Germinal center (tissue), 1 donor: ENCODE data around the gene ARHGAP42.
A peak's percentile ranks its signal among the peaks of the same experiment; 100 is the strongest.
"Not testable (repeated sequence)": the region's sequence is repeated elsewhere in the genome, so short reads cannot be mapped to it uniquely, and the experiment has no call there.

Experiments used
- DNase-seq: peaks from one replicate; pipeline ENCODE4 v3.0.0; 2012; ENCODE audit warnings: mixed read lengths, low spot score

The ARHGAP42 gene

GRCh38 chr11:100970283-100971164 lies 283.4 kb downstream of the ARHGAP42 start:
- no peak for DNase-seq

DNA sequence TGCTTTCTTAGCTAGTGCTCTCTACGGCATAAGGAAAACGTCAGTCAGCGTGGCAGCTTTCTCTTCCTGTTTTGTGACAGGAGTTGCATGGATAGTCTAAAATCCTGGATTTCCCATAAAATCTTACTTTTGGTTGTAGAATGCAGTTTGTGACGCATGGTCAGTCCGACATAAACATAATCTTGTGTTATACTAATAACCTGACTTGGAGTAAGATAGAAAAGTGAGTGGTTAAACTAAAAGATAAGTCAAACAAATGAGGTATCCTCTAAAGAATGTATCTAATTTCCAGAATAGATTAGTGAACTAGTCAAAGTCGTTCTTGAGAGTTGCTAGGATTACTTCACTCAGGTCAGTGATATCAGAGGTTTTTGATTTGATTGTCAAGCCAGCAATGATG lies 285.0 kb downstream of the ARHGAP42 start:
- no peak for DNase-seq

DNA sequence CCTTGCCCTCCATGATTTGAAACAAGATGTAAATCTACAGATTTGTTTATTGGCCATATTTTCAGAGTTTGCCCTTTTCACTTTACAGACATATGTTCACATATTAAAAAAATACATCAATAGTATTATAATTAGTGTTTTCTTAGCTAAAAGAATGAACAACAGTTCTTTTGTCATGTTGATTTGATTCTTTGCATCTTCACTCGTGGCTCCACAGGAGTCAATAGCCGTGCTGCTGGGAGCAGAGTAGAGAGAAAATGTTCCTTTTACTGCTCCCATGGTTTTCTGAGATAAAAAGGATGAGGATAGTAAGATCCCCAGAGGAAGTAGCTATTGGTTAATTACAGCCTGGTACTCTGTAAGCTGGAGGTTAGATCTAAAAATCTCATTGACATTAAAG lies 291.4 kb downstream of the ARHGAP42 start:
- DNase-seq = no peak

- no peak for DNase-seq
Observed at GRCh38 chr11:100978939-100979338, 291.9 kb downstream of the ARHGAP42 start.

DNA sequence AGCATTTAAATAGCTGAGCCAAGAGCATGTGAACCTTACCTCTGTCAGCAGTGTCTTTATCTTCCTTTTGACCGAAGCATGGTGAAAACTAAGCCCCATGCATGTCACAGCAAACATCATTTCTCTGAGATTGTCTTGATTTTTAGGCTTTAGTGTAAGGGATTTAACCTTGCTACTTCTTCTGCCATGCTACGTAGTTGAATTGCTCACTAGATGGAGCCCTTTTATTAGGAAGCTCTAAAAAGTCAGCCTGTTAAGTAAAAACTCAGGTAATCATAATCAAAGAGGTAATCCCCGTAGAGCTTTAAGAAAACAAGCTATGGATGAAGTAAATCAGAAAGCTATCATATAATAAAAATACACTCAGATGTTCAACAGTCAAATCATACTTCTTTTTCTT lies 293.1 kb downstream of the ARHGAP42 start:
- DNase-seq = no peak

- DNase-seq = no peak
Observed at GRCh38 chr11:100981196-100981824, 294.2 kb downstream of the ARHGAP42 start.

GRCh38 chr11:100984668-100985067 lies 297.6 kb downstream of the ARHGAP42 start:
- DNase-seq = peak; percentile 14

DNA sequence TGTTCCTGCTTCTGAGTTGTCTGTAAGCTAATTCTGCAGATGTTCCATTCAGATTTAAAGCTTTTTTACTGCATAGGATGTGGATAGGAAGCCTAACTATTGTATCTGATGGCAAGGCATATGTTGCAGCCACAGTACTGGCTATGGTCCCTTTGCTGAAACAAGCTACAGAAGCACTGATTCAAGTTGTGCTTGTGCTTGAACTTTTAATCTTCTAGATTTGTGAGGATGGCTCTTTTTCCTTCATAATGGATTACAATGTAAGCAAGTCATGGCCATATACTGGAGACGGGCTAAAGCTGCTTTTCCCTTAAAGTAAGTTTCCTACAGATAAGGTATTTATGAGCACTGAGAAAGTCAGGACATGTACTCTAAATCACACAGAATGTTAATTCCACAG lies 303.8 kb downstream of the ARHGAP42 start:
- no peak for DNase-seq

GRCh38 chr11:100991541-100991940 lies 304.5 kb downstream of the ARHGAP42 start:
- DNase-seq = no peak

- DNase-seq = no peak
Observed at GRCh38 chr11:100994966-100995365, 307.9 kb downstream of the ARHGAP42 start.

DNA sequence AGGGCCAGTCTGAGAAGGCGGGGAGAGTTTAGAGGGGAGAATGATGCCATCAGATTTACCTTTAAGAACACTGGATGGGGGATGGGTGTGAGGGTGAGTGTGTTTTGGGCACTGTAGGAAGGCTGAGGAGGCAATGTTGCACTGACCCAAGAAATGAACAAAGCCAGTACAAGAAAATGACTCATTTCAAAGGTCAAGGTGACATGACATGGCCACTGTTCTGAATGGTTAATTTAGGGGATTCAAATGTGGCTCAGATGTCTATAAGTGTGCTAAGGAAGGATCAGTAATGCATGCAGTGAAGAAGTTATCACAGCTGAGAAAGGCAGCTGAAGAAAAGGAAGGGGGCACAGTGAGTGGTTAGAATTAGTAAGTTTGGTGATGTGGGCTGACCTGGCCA lies 312.7 kb downstream of the ARHGAP42 start:
- no peak for DNase-seq

DNA sequence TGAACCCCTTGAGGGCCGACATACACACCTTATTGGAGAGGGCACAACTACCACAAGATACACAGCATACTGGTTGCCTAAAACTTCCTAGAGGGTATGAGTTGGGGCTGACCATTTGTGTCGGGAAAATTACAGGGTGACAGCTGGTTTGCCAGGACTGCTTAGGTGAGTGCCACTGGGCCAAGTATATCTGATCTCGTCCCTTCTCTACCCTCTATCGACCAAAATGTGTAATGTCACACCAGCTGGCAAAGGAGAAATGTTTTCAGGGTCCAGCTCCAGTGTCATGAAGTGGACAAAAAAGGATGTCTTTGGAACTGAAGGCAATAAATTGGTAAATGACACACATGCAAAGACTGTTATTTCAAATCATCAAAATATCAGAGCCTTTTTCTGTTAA lies 316.4 kb downstream of the ARHGAP42 start:
- DNase-seq = no peak

DNA sequence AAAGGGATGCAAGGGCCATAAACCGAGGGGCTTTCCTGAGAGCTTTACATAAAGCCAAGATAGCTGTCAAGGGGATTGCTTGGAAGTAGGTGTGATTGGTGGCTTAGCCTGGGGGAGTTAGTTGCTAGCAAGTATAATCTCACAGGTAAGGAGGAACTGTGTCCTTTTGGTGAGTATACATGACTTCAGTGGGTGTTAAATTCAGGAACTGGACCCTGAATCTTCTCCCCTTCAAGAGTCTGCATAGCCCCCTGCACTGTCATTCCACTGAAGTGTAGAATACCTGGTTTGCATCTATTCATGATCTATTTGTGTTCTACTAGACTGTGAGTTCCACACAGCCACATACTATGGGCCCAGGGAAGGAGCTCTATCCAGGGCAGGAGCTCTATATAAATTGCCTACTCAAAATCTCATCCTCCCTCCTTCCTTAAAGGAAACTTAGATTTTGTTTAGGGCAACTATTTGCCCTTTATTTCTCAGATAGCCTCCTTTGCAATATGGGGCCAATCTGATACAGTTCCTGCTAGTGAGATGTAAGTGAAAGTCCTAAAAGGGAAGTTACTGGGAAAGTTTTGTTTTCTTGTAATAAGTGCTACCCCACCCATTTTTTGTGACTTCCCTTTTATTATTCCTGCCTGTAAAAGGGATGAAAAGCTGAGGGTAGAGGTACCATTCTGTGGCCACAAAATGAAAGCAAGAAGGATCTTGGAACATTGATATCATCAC lies 322.0 kb downstream of the ARHGAP42 start:
- DNase-seq = no peak

- no peak for DNase-seq
Observed at GRCh38 chr11:101009690-101010055, 322.6 kb downstream of the ARHGAP42 start.

DNA sequence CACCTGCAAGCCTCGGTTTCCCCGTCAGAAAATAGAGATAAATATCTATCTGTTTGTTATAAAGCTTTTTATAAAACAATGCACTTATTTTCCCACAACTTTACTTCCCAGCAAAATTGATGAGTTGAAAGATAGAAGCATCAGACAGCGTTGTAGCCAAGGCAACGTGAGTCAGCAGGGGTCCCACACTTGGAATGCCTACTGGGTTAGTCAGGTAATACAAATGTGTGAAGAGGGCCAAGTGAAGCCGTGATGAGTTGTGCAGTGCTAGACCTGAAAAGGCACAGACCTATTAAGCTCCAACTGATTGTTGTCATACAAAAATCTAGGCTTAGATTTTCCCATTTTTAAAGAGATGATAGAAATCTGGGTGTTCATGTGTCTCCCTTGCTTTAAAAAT lies 323.8 kb downstream of the ARHGAP42 start:
- DNase-seq = no peak

GRCh38 chr11:101011881-101012280 lies 324.8 kb downstream of the ARHGAP42 start:
- DNase-seq = no peak

DNA sequence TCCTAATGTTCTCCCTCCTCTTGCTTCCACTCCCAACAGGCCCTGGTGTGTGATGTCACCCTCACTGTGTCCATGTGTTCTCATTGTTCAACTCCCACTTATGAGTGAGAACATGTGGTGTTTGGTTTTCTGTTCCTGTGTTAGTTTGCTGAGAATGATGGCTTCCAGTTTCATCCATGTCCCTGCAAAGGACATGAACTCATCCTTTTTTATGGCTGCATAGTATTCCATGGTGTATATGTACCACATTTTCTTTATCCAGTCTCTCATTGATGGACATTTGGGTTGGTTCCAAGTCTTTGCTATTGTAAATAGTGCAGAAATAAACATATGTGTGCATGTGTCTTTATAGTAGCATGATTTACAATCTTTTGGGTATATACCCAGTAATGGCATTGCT lies 326.6 kb downstream of the ARHGAP42 start:
- not testable (repeated sequence) for DNase-seq

DNA sequence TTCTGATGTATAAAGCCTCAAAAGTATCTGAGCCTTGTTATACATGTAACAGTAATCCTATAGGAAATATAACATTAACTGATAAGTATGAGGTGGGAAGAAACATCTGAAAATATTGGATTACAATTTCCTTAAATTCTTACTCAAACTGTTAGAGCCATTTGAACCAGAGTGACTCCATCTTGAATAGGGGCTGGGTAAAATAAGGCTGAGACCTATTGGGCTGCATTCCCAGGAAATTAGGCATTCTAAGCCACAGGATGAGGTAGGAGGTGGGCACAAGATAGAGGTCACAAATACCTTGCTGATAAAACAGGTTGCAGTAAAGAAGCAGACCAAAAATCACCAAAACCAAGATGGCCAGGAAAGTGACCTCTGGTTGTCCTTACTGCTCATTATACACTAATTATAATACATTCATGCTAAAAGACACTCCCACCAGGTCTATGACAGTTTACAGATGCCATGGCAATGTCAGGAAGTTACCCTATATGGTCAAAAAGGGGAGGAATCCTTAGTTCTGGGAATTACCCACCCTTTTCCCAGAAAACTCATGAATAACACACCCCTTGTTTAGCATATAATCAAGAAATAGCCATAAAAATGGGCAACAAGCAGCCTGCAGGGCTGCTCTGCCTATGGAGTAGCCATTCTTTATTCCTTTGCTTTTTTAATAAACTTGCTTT lies 327.7 kb downstream of the ARHGAP42 start:
- DNase-seq = no peak

DNA sequence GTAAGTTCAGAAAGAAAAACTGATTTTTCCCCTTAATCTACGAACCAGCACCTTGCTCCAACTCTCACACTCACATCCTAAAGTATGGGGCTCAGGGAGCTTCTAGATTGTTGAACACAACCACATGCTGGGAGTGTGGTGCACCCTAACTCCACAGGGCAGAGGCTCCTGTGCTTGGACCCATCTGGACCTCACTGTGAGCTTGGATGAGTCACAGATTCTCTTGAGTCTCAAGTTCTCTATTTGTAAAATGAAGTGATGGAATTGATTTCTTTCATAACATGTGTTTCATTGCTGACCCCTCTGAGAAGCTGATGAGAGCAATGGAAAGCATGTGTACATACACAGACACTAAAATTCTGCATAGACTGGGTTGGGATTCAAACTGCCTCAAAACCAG lies 332.8 kb downstream of the ARHGAP42 start:
- no peak for DNase-seq

- DNase-seq = no peak
Observed at GRCh38 chr11:101022256-101022655, 335.2 kb downstream of the ARHGAP42 start.

- DNase-seq = no peak
Observed at GRCh38 chr11:101028644-101029043, 341.6 kb downstream of the ARHGAP42 start.

- no peak for DNase-seq
Observed at GRCh38 chr11:101030015-101030414, 342.9 kb downstream of the ARHGAP42 start.
